ENCODE measurements around the gene MRGPRF.

GRCh38 chr11:69002110-69002569, 10.9 kb downstream of the MRGPRF start:
- TF ChIP-seq CTCF (conservative IDR thresholded peaks at IDR 0.05; ENCODE audit: low read length) (no peak), EZH2phosphoT487 (IDR thresholded peaks at IDR 0.05; ENCODE audit: borderline replicate concordance) (no peak)

All from Loucy (cell line).